Measurements from ENCODE around the gene SARS1. TPM values are rescaled to one million over a fixed set of nuclear protein-coding genes. Genes with fewer than 3 reads are reported as not detected.

SARS1 gene
- total and polyA plus RNA-seq, 2 of the 13 experiments (the other 11 are each of a cell fraction or from before 2014, with no cell fraction given), result 103 to 134 TPM

DNA sequence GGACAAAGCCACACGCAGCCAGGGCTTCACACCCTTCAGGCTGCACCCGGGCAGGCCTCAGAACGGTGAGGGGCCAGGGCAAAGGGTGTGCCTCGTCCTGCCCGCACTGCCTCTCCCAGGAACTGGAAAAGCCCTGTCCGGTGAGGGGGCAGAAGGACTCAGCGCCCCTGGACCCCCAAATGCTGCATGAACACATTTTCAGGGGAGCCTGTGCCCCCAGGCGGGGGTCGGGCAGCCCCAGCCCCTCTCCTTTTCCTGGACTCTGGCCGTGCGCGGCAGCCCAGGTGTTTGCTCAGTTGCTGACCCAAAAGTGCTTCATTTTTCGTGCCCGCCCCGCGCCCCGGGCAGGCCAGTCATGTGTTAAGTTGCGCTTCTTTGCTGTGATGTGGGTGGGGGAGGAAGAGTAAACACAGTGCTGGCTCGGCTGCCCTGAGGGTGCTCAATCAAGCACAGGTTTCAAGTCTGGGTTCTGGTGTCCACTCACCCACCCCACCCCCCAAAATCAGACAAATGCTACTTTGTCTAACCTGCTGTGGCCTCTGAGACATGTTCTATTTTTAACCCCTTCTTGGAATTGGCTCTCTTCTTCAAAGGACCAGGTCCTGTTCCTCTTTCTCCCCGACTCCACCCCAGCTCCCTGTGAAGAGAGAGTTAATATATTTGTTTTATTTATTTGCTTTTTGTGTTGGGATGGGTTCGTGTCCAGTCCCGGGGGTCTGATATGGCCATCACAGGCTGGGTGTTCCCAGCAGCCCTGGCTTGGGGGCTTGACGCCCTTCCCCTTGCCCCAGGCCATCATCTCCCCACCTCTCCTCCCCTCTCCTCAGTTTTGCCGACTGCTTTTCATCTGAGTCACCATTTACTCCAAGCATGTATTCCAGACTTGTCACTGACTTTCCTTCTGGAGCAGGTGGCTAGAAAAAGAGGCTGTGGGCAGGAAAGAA is 61.1 kb downstream of the SARS1 start (continued):
- TF ChIP-seq SMYD3 (CRISPR knock-in tag; IDR thresholded peaks at IDR 0.05) (no peak), JDP2 (CRISPR knock-in tag; IDR thresholded peaks at IDR 0.05; ENCODE audit: borderline replicate concordance) (no peak), MAZ (IDR thresholded peaks at IDR 0.05; ENCODE audit: borderline replicate concordance, low read depth, low read length) (no peak; the same call in 1 of the 2 replicates), MAZ (CRISPR knock-in tag; IDR thresholded peaks at IDR 0.05; ENCODE audit: low read depth) (0 out of 2 replicates have a peak, but pooled peaks have one; percentile 55), ZNF674 (CRISPR knock-in tag; IDR thresholded peaks at IDR 0.05; ENCODE audit: low read depth) (0 out of 2 replicates have a peak, but pooled peaks have one; percentile 67), MEIS2 (CRISPR knock-in tag; IDR thresholded peaks at IDR 0.05) (peak; percentile 62; the same call in 1 of the 2 replicates), ZNF33B (CRISPR knock-in tag; IDR thresholded peaks at IDR 0.05) (no peak), ZNF234 (CRISPR knock-in tag; conservative IDR thresholded peaks at IDR 0.05) (no peak), ZNF329 (CRISPR knock-in tag; IDR thresholded peaks at IDR 0.05; ENCODE audit: low read depth) (no peak), U2AF1 (optimal IDR thresholded peaks at IDR 0.05; ENCODE audit: low read depth, low read length) (no peak), GABPA (IDR thresholded peaks at IDR 0.05; ENCODE audit: low read depth, low read length) (no peak), GABPA (CRISPR knock-in tag; IDR thresholded peaks at IDR 0.05; ENCODE audit: low read depth) (no peak), ZNF777 (CRISPR knock-in tag; IDR thresholded peaks at IDR 0.05) (peak; percentile 43; the same call in 1 of the 2 replicates), ZNF678 (CRISPR knock-in tag; IDR thresholded peaks at IDR 0.05) (no peak), ZMYM3 (CRISPR knock-in tag; IDR thresholded peaks at IDR 0.05) (peak; percentile 43), ZNF432 (CRISPR knock-in tag; IDR thresholded peaks at IDR 0.05; ENCODE audit: borderline replicate concordance) (no peak), HMG20A (CRISPR knock-in tag; IDR thresholded peaks at IDR 0.05; ENCODE audit: borderline replicate concordance) (0 out of 2 replicates have a peak, but pooled peaks have one; percentile 53)
- TF ChIP-seq, protein P1, sequence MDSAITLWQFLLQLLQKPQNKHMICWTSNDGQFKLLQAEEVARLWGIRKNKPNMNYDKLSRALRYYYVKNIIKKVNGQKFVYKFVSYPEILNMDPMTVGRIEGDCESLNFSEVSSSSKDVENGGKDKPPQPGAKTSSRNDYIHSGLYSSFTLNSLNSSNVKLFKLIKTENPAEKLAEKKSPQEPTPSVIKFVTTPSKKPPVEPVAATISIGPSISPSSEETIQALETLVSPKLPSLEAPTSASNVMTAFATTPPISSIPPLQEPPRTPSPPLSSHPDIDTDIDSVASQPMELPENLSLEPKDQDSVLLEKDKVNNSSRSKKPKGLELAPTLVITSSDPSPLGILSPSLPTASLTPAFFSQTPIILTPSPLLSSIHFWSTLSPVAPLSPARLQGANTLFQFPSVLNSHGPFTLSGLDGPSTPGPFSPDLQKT (CRISPR knock-in tag; IDR thresholded peaks at IDR 0.05; ENCODE audit: borderline replicate concordance), result no peak
- TF ChIP-seq, protein P2, sequence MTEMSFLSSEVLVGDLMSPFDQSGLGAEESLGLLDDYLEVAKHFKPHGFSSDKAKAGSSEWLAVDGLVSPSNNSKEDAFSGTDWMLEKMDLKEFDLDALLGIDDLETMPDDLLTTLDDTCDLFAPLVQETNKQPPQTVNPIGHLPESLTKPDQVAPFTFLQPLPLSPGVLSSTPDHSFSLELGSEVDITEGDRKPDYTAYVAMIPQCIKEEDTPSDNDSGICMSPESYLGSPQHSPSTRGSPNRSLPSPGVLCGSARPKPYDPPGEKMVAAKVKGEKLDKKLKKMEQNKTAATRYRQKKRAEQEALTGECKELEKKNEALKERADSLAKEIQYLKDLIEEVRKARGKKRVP (CRISPR knock-in tag; IDR thresholded peaks at IDR 0.05), result no peak
- TF ChIP-seq, protein P3, sequence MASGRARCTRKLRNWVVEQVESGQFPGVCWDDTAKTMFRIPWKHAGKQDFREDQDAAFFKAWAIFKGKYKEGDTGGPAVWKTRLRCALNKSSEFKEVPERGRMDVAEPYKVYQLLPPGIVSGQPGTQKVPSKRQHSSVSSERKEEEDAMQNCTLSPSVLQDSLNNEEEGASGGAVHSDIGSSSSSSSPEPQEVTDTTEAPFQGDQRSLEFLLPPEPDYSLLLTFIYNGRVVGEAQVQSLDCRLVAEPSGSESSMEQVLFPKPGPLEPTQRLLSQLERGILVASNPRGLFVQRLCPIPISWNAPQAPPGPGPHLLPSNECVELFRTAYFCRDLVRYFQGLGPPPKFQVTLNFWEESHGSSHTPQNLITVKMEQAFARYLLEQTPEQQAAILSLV (CRISPR knock-in tag; IDR thresholded peaks at IDR 0.05; ENCODE audit: borderline replicate concordance), result no peak
- TF ChIP-seq, protein P4, sequence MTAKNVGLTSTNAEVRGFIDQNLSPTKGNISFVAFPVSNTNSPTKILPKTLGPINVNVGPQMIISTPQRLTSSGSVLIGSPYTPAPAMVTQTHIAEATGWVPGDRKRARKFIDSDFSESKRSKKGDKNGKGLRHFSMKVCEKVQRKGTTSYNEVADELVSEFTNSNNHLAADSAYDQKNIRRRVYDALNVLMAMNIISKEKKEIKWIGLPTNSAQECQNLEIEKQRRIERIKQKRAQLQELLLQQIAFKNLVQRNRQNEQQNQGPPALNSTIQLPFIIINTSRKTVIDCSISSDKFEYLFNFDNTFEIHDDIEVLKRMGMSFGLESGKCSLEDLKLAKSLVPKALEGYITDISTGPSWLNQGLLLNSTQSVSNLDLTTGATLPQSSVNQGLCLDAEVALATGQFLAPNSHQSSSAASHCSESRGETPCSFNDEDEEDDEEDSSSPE (CRISPR knock-in tag; IDR thresholded peaks at IDR 0.05), result peak; percentile 84
- TF ChIP-seq, protein P5, sequence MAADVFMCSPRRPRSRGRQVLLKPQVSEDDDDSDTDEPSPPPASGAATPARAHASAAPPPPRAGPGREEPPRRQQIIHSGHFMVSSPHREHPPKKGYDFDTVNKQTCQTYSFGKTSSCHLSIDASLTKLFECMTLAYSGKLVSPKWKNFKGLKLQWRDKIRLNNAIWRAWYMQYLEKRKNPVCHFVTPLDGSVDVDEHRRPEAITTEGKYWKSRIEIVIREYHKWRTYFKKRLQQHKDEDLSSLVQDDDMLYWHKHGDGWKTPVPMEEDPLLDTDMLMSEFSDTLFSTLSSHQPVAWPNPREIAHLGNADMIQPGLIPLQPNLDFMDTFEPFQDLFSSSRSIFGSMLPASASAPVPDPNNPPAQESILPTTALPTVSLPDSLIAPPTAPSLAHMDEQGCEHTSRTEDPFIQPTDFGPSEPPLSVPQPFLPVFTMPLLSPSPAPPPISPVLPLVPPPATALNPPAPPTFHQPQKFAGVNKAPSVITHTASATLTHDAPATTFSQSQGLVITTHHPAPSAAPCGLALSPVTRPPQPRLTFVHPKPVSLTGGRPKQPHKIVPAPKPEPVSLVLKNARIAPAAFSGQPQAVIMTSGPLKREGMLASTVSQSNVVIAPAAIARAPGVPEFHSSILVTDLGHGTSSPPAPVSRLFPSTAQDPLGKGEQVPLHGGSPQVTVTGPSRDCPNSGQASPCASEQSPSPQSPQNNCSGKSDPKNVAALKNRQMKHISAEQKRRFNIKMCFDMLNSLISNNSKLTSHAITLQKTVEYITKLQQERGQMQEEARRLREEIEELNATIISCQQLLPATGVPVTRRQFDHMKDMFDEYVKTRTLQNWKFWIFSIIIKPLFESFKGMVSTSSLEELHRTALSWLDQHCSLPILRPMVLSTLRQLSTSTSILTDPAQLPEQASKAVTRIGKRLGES (CRISPR knock-in tag; IDR thresholded peaks at IDR 0.05; ENCODE audit: borderline replicate concordance), result no peak

Measured in HepG2 (cell line).